Measurements from ENCODE around the gene ANKRD9. TPM values are rescaled to one million over a fixed set of nuclear protein-coding genes. Genes with fewer than 3 reads are reported as not detected.

The ANKRD9 gene
- total RNA-seq, 1 experiment from 2014 or later: 23.7 TPM

- Histone ChIP-seq H3K4me3 (ENCODE audit: low read depth in 2 of 2, low read length in 2 of 2) (no peak overlapping the region), H3K36me3 (ENCODE audit: control insufficient read depth, insufficient read depth, low read length) (no peaks in the 10 kb centered on the region), H3K27me3 (ENCODE audit: control insufficient read depth, insufficient read depth, low read length) (no peaks in the 10 kb centered on the region), H3K9me3 (ENCODE audit: control insufficient read depth, insufficient read depth, low read depth, low read length) (no peaks in the 10 kb centered on the region), H3K4me1 (ENCODE audit: control insufficient read depth, insufficient read depth, low read length) (no peaks in the 10 kb centered on the region), H3K27ac (ENCODE audit: low read length) (no peak overlapping the region)
- intact Hi-C loops (cut with micrococcal nuclease; ENCODE audit: unreplicated experiment): no loop called here
- ChIA-PET POLR2A (no interaction called here), CTCF (no interaction called here)
- in situ Hi-C loops (cut with HindIII; ENCODE audit: low pct_unique_long_range_greater_than_20kb, low sequenced_read_pairs): no loop called here
- TF ChIP-seq POLR2AphosphoS5 (IDR thresholded peaks at IDR 0.05; ENCODE audit: low read depth, low read length): no peak
- no peak for TF ChIP-seq SIN3A (IDR thresholded peaks at IDR 0.05; ENCODE audit: borderline replicate concordance, insufficient read depth, low read depth, low read length)
- TF ChIP-seq TCF7L2 (IDR thresholded peaks at IDR 0.05; ENCODE audit: low read depth, low read length): no peak
- TF ChIP-seq CTCF (IDR thresholded peaks at IDR 0.05): no peak
- TF ChIP-seq REST (IDR thresholded peaks at IDR 0.05; ENCODE audit: insufficient read depth in 1 of 2, low read depth in 2 of 2, low read length in 1 of 2): no peak
- ATAC-seq: no peak
- no TSS peak for BruUV-seq (replicated peaks)
- no peak for DNase-seq (ENCODE audit: low read depth, low spot score)
Measured at GRCh38 chr14:102537981-102538601, 28.5 kb upstream of the ANKRD9 start.

- BruUV-seq (replicated peaks): no TSS peak
- Histone ChIP-seq H3K27ac (ENCODE audit: low read length) (no peak overlapping the region), H3K36me3 (ENCODE audit: control insufficient read depth, insufficient read depth, low read length) (no peaks in the 10 kb centered on the region), H3K9me3 (ENCODE audit: control insufficient read depth, insufficient read depth, low read depth, low read length) (no peaks in the 10 kb centered on the region), H3K4me1 (ENCODE audit: control insufficient read depth, insufficient read depth, low read length) (no peaks in the 10 kb centered on the region; the same call in 1 of the 2 replicates), H3K4me3 (ENCODE audit: low read depth in 2 of 2, low read length in 2 of 2) (no peak overlapping the region), H3K27me3 (ENCODE audit: control insufficient read depth, insufficient read depth, low read length) (no peaks in the 10 kb centered on the region)
- ChIA-PET POLR2A (no interaction called here), CTCF (interaction anchor here (0.5 kb wide), 1 partner anchor 162 kb away, joined by 3 read pairs; no protein-coding TSS in a partner anchor)
- ATAC-seq (no peak), DNase-seq (ENCODE audit: low read depth, low spot score) (no peak)
- intact Hi-C loops (cut with micrococcal nuclease; ENCODE audit: unreplicated experiment): no loop called here
- in situ Hi-C loops (cut with HindIII; ENCODE audit: low pct_unique_long_range_greater_than_20kb, low sequenced_read_pairs): no loop called here
- TF ChIP-seq SIN3A (IDR thresholded peaks at IDR 0.05; ENCODE audit: borderline replicate concordance, insufficient read depth, low read depth, low read length): no peak
- no peak for TF ChIP-seq REST (IDR thresholded peaks at IDR 0.05; ENCODE audit: insufficient read depth in 1 of 2, low read depth in 2 of 2, low read length in 1 of 2)
- no peak for TF ChIP-seq TCF7L2 (IDR thresholded peaks at IDR 0.05; ENCODE audit: low read depth, low read length)
- no peak for TF ChIP-seq CTCF (IDR thresholded peaks at IDR 0.05)
- no peak for TF ChIP-seq POLR2AphosphoS5 (IDR thresholded peaks at IDR 0.05; ENCODE audit: low read depth, low read length)
Measured at GRCh38 chr14:102532204-102532658, 22.7 kb upstream of the ANKRD9 start.
